GM23338 (cell line): Measurements from ENCODE around the gene ADPGK. TPM values are rescaled to one million over a fixed set of nuclear protein-coding genes. Genes with fewer than 3 reads are reported as not detected.

ENCODE experiments used
- ATAC-seq: fragments of 200-7000 bp; cut with Tn5 transposase; 3 replicates; pipeline ENCODE4 v1.9.1; 2020
- DNase-seq: peaks from one replicate; pipeline ENCODE4 v3.0.0-alpha.2; 2015; ENCODE audit warnings: low spot score
- H2AFZ ChIP-seq: fragments of 200-600 bp; sonication (generic); 2 replicates; pipeline ENCODE4 v1.8.0; 2016; ENCODE audit warnings: antibody characterized with exemption, mild to moderate bottlenecking, moderate library complexity
- H3F3A ChIP-seq: fragments of 200-600 bp; sonication (generic); replicated peaks from 2 replicates; pipeline ENCODE4 v1.8.0; 2017; ENCODE audit warnings: antibody characterized with exemption, mixed run types, low read depth
- H3K27ac ChIP-seq: fragments of 200-600 bp; sonication (generic); 2 replicates; pipeline ENCODE4 v1.6.1; 2016; ENCODE audit warnings: low read depth
- H3K27me3 ChIP-seq: fragments of 200-600 bp; sonication (generic); 2 replicates; pipeline ENCODE4 v1.8.0; 2016; ENCODE audit warnings: mild to moderate bottlenecking, mixed run types, moderate library complexity; ENCODE audit not compliant: insufficient read depth
- H3K36me3 ChIP-seq: fragments of 200-600 bp; sonication (generic); 2 replicates; pipeline ENCODE4 v1.8.0; 2016; ENCODE audit warnings: mild to moderate bottlenecking; ENCODE audit not compliant: insufficient read depth
- H3K4me1 ChIP-seq: fragments of 200-600 bp; sonication (generic); 2 replicates; pipeline ENCODE4 v1.8.0; 2016; ENCODE audit warnings: mild to moderate bottlenecking, moderate library complexity; ENCODE audit not compliant: insufficient read depth
- H3K4me2 ChIP-seq: fragments of 200-600 bp; sonication (generic); 2 replicates; pipeline ENCODE4 v1.7.1; 2017; ENCODE audit warnings: mixed run types
- H3K4me3 ChIP-seq: fragments of 200-600 bp; sonication (generic); 2 replicates; pipeline ENCODE4 v1.6.1; 2016; ENCODE audit warnings: mixed run types
- H3K79me2 ChIP-seq: fragments of 200-600 bp; sonication (generic); replicated peaks from 2 replicates; pipeline ENCODE4 v1.8.0; 2017; ENCODE audit warnings: mild to moderate bottlenecking; ENCODE audit not compliant: insufficient read depth
- H3K9me2 ChIP-seq: fragments of 200-600 bp; sonication (generic); 2 replicates; pipeline ENCODE4 v1.8.0; 2017; ENCODE audit not compliant: insufficient read depth
- H4K20me1 ChIP-seq: fragments of 200-600 bp; sonication (generic); replicated peaks from 2 replicates; pipeline ENCODE4 v1.8.0; 2017; ENCODE audit warnings: mild to moderate bottlenecking; ENCODE audit not compliant: insufficient read depth
- H3K27ac Mint-ChIP-seq: 2 replicates; pipeline ENCODE4 v1.8.0; 2020; ENCODE audit warnings: inconsistent platforms, mild to moderate bottlenecking, moderate library complexity, mixed read lengths
- H3K27me3 Mint-ChIP-seq: 3 replicates; pipeline ENCODE4 v1.8.0; 2022; ENCODE audit warnings: low read depth, mild to moderate bottlenecking, moderate library complexity, mixed read lengths, inconsistent platforms; ENCODE audit not compliant: insufficient read depth, poor library complexity
- H3K36me3 Mint-ChIP-seq: 3 replicates; pipeline ENCODE4 v1.8.0; 2021; ENCODE audit warnings: low read depth, mild to moderate bottlenecking, inconsistent platforms, moderate library complexity, mixed read lengths
- H3K4me1 Mint-ChIP-seq: 3 replicates; pipeline ENCODE4 v1.8.0; 2020; ENCODE audit warnings: mild to moderate bottlenecking, inconsistent platforms, mixed read lengths
- H3K4me3 Mint-ChIP-seq: 3 replicates; pipeline ENCODE4 v1.8.0; 2021; ENCODE audit warnings: moderate library complexity, mild to moderate bottlenecking, inconsistent platforms, mixed read lengths
- H3K9me3 Mint-ChIP-seq: 3 replicates; pipeline ENCODE4 v1.8.0; 2020; ENCODE audit warnings: moderate library complexity, mild to moderate bottlenecking, inconsistent platforms, mixed read lengths
- CREB1 ChIP-seq: fragments of 250-450 bp; sonication (Bioruptor Pico); IDR thresholded peaks from 2 replicates; pipeline ENCODE4 v1.5.0; 2020; ENCODE audit warnings: low read depth, mild to moderate bottlenecking, moderate library complexity
- EZH2 ChIP-seq: fragments of 200-600 bp; sonication (generic); IDR thresholded peaks from one replicate; pipeline ENCODE4 v1.8.0; 2017; ENCODE audit warnings: antibody characterized with exemption, mild to moderate bottlenecking, low read depth; ENCODE audit not compliant: unreplicated experiment
- EZH2phosphoT487 ChIP-seq: fragments of 200-600 bp; sonication (generic); IDR thresholded peaks from one replicate; pipeline ENCODE4 v1.8.1; 2018; ENCODE audit warnings: antibody characterized with exemption; ENCODE audit not compliant: unreplicated experiment
- JUNB ChIP-seq: IDR thresholded peaks from one replicate; pipeline ENCODE4 v1.6.1; 2016; ENCODE audit warnings: antibody characterized with exemption; ENCODE audit not compliant: unreplicated experiment
- NANOG ChIP-seq: IDR thresholded peaks from 2 replicates; pipeline ENCODE4 v1.6.1; 2016; ENCODE audit warnings: antibody characterized with exemption, borderline replicate concordance
- POLR2AphosphoS5 ChIP-seq: IDR thresholded peaks from 2 replicates; pipeline ENCODE4 v1.6.1; 2016; ENCODE audit warnings: antibody characterized with exemption, low read depth
- STAT1 ChIP-seq: IDR thresholded peaks from one replicate; pipeline ENCODE4 v1.6.1; 2016; ENCODE audit warnings: antibody characterized with exemption; ENCODE audit not compliant: unreplicated experiment
- ZNF114 ChIP-seq: fragments of 250-450 bp; sonication (Bioruptor Pico); IDR thresholded peaks from 2 replicates; pipeline ENCODE4 v1.5.0; 2020; ENCODE audit warnings: mild to moderate bottlenecking, moderate library complexity
- ZNF331 ChIP-seq: fragments of 250-450 bp; sonication (Bioruptor Pico); IDR thresholded peaks from 2 replicates; pipeline ENCODE4 v1.5.0; 2020; ENCODE audit warnings: low read depth, mild to moderate bottlenecking, moderate library complexity
- polyA plus RNA-seq: library from polyadenylated mRNA; unstranded; fragments of >200 nt; fragmentation: Nextera tagmentation; extraction: Ambion mirVana; gene quantifications from 2 replicates; pipeline ENCODE4 v1.2.1, GENCODE V29; 2016
- total RNA-seq: library from RNA; depleted of rRNA; stranded (reverse); fragments of >200 nt; shearing (Covaris generic); gene quantifications from 2 replicates; pipeline ENCODE4 v1.2.3, GENCODE V29; 2014
- TF ChIP-seq, protein P1 (sequence below): IDR thresholded peaks from 2 replicates; pipeline ENCODE4 v1.6.1; 2016; ENCODE audit warnings: antibody characterized with exemption
- TF ChIP-seq, protein P2 (sequence below): fragments of 250-450 bp; sonication (Bioruptor Pico); IDR thresholded peaks from 2 replicates; pipeline ENCODE4 v1.5.0; 2020; ENCODE audit warnings: mild to moderate bottlenecking, moderate library complexity
- TF ChIP-seq, protein P3 (sequence below), 2 experiments: fragments of 200-600 bp in 1 of 2; sonication (generic) in 1 of 2; conservative IDR thresholded peaks; 2 replicates each; pipeline versions ENCODE4 v1.5.1 to v1.6.1; 2016 to 2017; ENCODE audit warnings: antibody characterized with exemption in 2 of 2, low read depth in 2 of 2, mild to moderate bottlenecking in 2 of 2, moderate library complexity in 1 of 2
- TF ChIP-seq, protein P4 (sequence below): IDR thresholded peaks from one replicate; pipeline ENCODE4 v1.6.1; 2018; ENCODE audit warnings: antibody characterized with exemption; ENCODE audit not compliant: unreplicated experiment

Gene ADPGK
- total and polyA plus RNA-seq, 2 experiments from 2014 or later = 21.5 to 57.0 TPM

DNA sequence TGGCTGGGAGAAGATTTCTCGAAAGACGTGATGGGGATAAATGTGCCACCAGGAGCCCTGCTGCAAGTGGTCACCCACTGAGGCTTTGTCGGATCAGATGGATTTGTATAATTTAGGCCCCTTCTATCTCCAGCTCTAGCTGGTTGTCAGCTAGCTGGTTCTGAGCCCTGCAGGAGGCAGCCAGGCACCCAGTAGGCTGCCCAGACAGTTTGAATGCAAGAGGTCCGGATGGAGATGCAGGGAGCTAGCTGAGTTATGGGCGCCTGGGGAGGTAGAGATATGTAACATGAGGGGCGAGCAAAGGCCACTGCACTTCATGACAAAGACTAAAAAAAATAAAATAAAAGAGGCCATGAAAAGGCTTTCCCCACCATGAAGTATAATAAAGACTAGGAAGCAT lies 35.1 kb upstream of the ADPGK start:
- no peak for TF ChIP-seq CREB1 (CRISPR knock-in tag)
- TF ChIP-seq ZNF114 (CRISPR knock-in tag) = no peak
- TF ChIP-seq, protein P1, sequence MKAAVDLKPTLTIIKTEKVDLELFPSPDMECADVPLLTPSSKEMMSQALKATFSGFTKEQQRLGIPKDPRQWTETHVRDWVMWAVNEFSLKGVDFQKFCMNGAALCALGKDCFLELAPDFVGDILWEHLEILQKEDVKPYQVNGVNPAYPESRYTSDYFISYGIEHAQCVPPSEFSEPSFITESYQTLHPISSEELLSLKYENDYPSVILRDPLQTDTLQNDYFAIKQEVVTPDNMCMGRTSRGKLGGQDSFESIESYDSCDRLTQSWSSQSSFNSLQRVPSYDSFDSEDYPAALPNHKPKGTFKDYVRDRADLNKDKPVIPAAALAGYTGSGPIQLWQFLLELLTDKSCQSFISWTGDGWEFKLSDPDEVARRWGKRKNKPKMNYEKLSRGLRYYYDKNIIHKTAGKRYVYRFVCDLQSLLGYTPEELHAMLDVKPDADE = no peak
- TF ChIP-seq STAT1 = no peak
- TF ChIP-seq, protein P2, sequence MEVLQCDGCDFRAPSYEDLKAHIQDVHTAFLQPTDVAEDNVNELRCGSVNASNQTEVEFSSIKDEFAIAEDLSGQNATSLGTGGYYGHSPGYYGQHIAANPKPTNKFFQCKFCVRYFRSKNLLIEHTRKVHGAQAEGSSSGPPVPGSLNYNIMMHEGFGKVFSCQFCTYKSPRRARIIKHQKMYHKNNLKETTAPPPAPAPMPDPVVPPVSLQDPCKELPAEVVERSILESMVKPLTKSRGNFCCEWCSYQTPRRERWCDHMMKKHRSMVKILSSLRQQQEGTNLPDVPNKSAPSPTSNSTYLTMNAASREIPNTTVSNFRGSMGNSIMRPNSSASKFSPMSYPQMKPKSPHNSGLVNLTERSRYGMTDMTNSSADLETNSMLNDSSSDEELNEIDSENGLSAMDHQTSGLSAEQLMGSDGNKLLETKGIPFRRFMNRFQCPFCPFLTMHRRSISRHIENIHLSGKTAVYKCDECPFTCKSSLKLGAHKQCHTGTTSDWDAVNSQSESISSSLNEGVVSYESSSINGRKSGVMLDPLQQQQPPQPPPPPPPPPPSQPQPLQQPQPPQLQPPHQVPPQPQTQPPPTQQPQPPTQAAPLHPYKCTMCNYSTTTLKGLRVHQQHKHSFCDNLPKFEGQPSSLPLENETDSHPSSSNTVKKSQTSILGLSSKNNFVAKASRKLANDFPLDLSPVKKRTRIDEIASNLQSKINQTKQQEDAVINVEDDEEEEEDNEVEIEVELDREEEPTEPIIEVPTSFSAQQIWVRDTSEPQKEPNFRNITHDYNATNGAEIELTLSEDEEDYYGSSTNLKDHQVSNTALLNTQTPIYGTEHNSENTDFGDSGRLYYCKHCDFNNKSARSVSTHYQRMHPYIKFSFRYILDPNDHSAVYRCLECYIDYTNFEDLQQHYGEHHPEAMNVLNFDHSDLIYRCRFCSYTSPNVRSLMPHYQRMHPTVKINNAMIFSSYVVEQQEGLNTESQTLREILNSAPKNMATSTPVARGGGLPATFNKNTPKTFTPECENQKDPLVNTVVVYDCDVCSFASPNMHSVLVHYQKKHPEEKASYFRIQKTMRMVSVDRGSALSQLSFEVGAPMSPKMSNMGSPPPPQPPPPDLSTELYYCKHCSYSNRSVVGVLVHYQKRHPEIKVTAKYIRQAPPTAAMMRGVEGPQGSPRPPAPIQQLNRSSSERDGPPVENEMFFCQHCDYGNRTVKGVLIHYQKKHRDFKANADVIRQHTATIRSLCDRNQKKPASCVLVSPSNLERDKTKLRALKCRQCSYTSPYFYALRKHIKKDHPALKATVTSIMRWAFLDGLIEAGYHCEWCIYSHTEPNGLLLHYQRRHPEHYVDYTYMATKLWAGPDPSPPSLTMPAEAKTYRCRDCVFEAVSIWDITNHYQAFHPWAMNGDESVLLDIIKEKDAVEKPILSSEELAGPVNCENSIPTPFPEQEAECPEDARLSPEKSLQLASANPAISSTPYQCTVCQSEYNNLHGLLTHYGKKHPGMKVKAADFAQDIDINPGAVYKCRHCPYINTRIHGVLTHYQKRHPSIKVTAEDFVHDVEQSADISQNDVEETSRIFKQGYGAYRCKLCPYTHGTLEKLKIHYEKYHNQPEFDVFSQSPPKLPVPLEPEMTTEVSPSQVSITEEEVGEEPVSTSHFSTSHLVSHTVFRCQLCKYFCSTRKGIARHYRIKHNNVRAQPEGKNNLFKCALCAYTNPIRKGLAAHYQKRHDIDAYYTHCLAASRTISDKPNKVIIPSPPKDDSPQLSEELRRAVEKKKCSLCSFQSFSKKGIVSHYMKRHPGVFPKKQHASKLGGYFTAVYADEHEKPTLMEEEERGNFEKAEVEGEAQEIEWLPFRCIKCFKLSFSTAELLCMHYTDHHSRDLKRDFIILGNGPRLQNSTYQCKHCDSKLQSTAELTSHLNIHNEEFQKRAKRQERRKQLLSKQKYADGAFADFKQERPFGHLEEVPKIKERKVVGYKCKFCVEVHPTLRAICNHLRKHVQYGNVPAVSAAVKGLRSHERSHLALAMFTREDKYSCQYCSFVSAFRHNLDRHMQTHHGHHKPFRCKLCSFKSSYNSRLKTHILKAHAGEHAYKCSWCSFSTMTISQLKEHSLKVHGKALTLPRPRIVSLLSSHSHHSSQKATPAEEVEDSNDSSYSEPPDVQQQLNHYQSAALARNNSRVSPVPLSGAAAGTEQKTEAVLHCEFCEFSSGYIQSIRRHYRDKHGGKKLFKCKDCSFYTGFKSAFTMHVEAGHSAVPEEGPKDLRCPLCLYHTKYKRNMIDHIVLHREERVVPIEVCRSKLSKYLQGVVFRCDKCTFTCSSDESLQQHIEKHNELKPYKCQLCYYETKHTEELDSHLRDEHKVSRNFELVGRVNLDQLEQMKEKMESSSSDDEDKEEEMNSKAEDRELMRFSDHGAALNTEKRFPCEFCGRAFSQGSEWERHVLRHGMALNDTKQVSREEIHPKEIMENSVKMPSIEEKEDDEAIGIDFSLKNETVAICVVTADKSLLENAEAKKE (CRISPR knock-in tag) = no peak
- TF ChIP-seq, protein P3, sequence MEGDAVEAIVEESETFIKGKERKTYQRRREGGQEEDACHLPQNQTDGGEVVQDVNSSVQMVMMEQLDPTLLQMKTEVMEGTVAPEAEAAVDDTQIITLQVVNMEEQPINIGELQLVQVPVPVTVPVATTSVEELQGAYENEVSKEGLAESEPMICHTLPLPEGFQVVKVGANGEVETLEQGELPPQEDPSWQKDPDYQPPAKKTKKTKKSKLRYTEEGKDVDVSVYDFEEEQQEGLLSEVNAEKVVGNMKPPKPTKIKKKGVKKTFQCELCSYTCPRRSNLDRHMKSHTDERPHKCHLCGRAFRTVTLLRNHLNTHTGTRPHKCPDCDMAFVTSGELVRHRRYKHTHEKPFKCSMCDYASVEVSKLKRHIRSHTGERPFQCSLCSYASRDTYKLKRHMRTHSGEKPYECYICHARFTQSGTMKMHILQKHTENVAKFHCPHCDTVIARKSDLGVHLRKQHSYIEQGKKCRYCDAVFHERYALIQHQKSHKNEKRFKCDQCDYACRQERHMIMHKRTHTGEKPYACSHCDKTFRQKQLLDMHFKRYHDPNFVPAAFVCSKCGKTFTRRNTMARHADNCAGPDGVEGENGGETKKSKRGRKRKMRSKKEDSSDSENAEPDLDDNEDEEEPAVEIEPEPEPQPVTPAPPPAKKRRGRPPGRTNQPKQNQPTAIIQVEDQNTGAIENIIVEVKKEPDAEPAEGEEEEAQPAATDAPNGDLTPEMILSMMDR (conservative IDR thresholded peaks at IDR 0.05; ENCODE audit: low read depth in 2 of 2) = no peak
- no peak for TF ChIP-seq JUNB
- no peak for TF ChIP-seq EZH2phosphoT487
- TF ChIP-seq POLR2AphosphoS5 = no peak
- no peak for TF ChIP-seq EZH2
- no peak for TF ChIP-seq NANOG
- TF ChIP-seq ZNF331 = no peak
- TF ChIP-seq, protein P4, sequence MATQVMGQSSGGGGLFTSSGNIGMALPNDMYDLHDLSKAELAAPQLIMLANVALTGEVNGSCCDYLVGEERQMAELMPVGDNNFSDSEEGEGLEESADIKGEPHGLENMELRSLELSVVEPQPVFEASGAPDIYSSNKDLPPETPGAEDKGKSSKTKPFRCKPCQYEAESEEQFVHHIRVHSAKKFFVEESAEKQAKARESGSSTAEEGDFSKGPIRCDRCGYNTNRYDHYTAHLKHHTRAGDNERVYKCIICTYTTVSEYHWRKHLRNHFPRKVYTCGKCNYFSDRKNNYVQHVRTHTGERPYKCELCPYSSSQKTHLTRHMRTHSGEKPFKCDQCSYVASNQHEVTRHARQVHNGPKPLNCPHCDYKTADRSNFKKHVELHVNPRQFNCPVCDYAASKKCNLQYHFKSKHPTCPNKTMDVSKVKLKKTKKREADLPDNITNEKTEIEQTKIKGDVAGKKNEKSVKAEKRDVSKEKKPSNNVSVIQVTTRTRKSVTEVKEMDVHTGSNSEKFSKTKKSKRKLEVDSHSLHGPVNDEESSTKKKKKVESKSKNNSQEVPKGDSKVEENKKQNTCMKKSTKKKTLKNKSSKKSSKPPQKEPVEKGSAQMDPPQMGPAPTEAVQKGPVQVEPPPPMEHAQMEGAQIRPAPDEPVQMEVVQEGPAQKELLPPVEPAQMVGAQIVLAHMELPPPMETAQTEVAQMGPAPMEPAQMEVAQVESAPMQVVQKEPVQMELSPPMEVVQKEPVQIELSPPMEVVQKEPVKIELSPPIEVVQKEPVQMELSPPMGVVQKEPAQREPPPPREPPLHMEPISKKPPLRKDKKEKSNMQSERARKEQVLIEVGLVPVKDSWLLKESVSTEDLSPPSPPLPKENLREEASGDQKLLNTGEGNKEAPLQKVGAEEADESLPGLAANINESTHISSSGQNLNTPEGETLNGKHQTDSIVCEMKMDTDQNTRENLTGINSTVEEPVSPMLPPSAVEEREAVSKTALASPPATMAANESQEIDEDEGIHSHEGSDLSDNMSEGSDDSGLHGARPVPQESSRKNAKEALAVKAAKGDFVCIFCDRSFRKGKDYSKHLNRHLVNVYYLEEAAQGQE = no peak
- H3K9me3 Mint-ChIP-seq = no peaks in the 10 kb centered on the region
- no peak for DNase-seq
- Histone ChIP-seq H3F3A (no peaks in the 10 kb centered on the region), H4K20me1 (0 out of 2 replicates have a peak, but pooled peaks cover 5% of the 10 kb centered on the region), H3K27me3 (no peaks in the 10 kb centered on the region), H3K36me3 (no peaks in the 10 kb centered on the region), H3K27ac (no peak overlapping the region), H3K4me1 (peaks cover 14% of the 10 kb centered on the region), H3K79me2 (no peaks in the 10 kb centered on the region; the same call in 1 of the 2 replicates), H3K4me2 (no peak overlapping the region), H3K4me3 (no peak overlapping the region), H3K9me2 (peaks cover 16% of the 10 kb centered on the region), H2AFZ (no peak overlapping the region)
- H3K27ac Mint-ChIP-seq = no peak overlapping the region
- H3K36me3 Mint-ChIP-seq = no peaks in the 10 kb centered on the region
- ATAC-seq = peak; percentile 31; the same call in 2 of the 3 replicates
- peaks cover 27% of the 10 kb centered on the region for H3K4me1 Mint-ChIP-seq
- H3K4me3 Mint-ChIP-seq = no peak overlapping the region
- H3K27me3 Mint-ChIP-seq = peaks cover 7% of the 10 kb centered on the region
